ENCODE results near the gene RAB1A. TPM values are rescaled to one million over a fixed set of nuclear protein-coding genes. Genes with fewer than 3 reads are reported as not detected.
"Not testable (repeated sequence)": the region's sequence is repeated elsewhere in the genome, so short reads cannot be mapped to it uniquely, and the experiment has no call there.

Gene RAB1A
- total RNA-seq, 1 experiment from 2014 or later = 207 TPM

DNA sequence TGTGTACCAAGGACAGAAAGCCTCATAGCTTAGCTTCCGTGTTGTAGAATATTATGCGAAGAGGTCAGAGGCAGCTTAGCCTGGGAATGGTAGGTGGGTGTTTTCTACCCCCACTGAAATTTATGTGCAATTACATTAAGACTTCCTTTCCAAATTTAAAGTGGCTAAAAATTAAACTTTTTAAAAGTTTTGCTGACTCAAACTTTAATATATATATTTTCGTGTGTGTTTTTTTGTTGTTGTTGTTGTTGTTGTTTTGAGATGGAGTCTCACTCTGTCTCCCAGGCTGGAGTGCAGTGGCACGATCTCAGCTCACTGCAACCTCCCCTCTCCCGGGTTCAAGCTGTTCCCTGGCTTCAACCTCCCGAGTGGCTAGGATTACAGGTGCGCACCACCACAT is 4.3 kb upstream of the RAB1A start:
- TF ChIP-seq, protein P1, sequence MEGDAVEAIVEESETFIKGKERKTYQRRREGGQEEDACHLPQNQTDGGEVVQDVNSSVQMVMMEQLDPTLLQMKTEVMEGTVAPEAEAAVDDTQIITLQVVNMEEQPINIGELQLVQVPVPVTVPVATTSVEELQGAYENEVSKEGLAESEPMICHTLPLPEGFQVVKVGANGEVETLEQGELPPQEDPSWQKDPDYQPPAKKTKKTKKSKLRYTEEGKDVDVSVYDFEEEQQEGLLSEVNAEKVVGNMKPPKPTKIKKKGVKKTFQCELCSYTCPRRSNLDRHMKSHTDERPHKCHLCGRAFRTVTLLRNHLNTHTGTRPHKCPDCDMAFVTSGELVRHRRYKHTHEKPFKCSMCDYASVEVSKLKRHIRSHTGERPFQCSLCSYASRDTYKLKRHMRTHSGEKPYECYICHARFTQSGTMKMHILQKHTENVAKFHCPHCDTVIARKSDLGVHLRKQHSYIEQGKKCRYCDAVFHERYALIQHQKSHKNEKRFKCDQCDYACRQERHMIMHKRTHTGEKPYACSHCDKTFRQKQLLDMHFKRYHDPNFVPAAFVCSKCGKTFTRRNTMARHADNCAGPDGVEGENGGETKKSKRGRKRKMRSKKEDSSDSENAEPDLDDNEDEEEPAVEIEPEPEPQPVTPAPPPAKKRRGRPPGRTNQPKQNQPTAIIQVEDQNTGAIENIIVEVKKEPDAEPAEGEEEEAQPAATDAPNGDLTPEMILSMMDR (IDR thresholded peaks at IDR 0.05; ENCODE audit: insufficient read depth in 1 of 2, low read depth in 1 of 2, low read length in 1 of 2, severe bottlenecking in 1 of 2, unreplicated experiment in 1 of 2) = no peak
- no peaks in the 10 kb centered on the region for H3K27me3 Mint-ChIP-seq (ENCODE audit: insufficient read depth, unreplicated experiment)
- no peak for DNase-seq
- ChIA-PET CTCF (no interaction called here), POLR2A (interaction anchor here (1.3 kb wide), 1 partner anchor 78 kb away, joined by 3 read pairs; the partner anchor contains the start of gene CEP68)
- no TSS peak for BruUV-seq (replicated peaks)
- H3K4me3 ChIP-seq (ENCODE audit: low read depth, low read length) = no peak overlapping the region
- peaks cover 16% of the 10 kb centered on the region for H3K36me3 Mint-ChIP-seq (ENCODE audit: insufficient read depth, unreplicated experiment)
- H3K4me1 Mint-ChIP-seq (ENCODE audit: low read depth, unreplicated experiment) = peaks cover 16% of the 10 kb centered on the region
- H3K9me3 ChIP-seq = no peaks in the 10 kb centered on the region
- no peaks in the 10 kb centered on the region for H3K27me3 ChIP-seq (replicated peaks; ENCODE audit: control insufficient read depth, insufficient read depth, low read length)
- H3K4me3 Mint-ChIP-seq (ENCODE audit: unreplicated experiment) = no peak overlapping the region
- no peaks in the 10 kb centered on the region for H3K9me3 Mint-ChIP-seq (ENCODE audit: unreplicated experiment)
- no peaks in the 10 kb centered on the region for H3K36me3 ChIP-seq (ENCODE audit: control insufficient read depth, insufficient read depth, low read length)
- peaks cover 30% of the 10 kb centered on the region for H3K4me1 ChIP-seq
- intact Hi-C loops (cut with micrococcal nuclease; ENCODE audit: unreplicated experiment) = no loop called here
- H3K27ac Mint-ChIP-seq (ENCODE audit: unreplicated experiment) = no peak overlapping the region

DNA sequence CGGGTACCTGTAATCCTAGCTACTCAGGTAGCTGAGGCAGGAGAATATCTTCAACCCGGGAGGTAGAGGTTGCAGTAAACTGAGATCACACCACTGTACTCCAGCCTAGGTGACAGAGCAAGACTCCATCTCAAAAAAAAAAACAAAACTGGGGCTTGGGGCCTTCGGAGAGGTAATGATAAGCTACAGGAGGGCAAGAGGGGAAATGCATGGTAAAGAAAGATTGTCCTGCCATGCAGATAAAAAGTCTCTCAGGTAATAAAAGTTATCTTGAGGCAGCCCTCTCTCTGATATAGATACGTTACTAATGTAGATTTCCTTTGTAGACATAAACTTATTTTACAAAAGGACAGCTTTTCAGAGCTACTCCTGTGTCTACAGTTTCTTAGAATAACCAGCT is 3.7 kb upstream of the RAB1A start:
- Histone ChIP-seq H3K4me1 (peaks cover 31% of the 10 kb centered on the region), H3K36me3 (ENCODE audit: control insufficient read depth, insufficient read depth, low read length) (no peaks in the 10 kb centered on the region), H3K4me3 (ENCODE audit: low read depth, low read length) (no peak overlapping the region), H3K9me3 (no peaks in the 10 kb centered on the region), H3K27me3 (replicated peaks; ENCODE audit: control insufficient read depth, insufficient read depth, low read length) (no peaks in the 10 kb centered on the region)
- no peak overlapping the region for H3K27ac Mint-ChIP-seq (ENCODE audit: unreplicated experiment)
- H3K27me3 Mint-ChIP-seq (ENCODE audit: insufficient read depth, unreplicated experiment) = no peaks in the 10 kb centered on the region
- H3K4me3 Mint-ChIP-seq (ENCODE audit: unreplicated experiment) = no peak overlapping the region
- TF ChIP-seq, protein P1 (IDR thresholded peaks at IDR 0.05; ENCODE audit: insufficient read depth in 1 of 2, low read depth in 1 of 2, low read length in 1 of 2, severe bottlenecking in 1 of 2, unreplicated experiment in 1 of 2) = no peak
- peaks cover 16% of the 10 kb centered on the region for H3K4me1 Mint-ChIP-seq (ENCODE audit: low read depth, unreplicated experiment)
- no TSS peak for BruUV-seq (replicated peaks)
- ChIA-PET CTCF (no interaction called here), POLR2A (interaction anchor here (1.3 kb wide), 1 partner anchor 78 kb away, joined by 3 read pairs; the partner anchor contains the start of gene CEP68)
- H3K36me3 Mint-ChIP-seq (ENCODE audit: insufficient read depth, unreplicated experiment) = peaks cover 16% of the 10 kb centered on the region
- H3K9me3 Mint-ChIP-seq (ENCODE audit: unreplicated experiment) = no peaks in the 10 kb centered on the region
- intact Hi-C loops (cut with micrococcal nuclease; ENCODE audit: unreplicated experiment) = no loop called here
- DNase-seq = no peak

DNA sequence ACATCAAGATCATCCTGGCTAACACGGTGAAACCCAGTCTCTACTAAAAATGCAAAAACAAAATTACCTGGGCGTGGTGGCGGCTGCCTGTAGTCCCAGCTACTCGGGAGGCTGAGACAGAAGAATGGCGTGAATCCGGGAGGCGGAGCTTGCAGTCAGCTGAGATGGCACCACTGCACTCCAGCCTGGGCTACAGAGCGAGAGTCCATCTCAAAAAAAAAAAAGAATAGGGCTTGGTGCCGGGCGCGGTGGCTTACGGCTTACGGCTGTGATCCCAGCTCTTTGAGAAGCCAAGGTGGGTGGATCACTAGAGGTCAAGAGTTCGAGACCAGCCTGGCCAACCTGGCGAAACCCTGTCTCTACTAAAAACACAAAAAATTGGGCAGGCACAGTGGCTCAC is 3.0 kb upstream of the RAB1A start:
- H3K36me3 ChIP-seq (ENCODE audit: control insufficient read depth, insufficient read depth, low read length); H3K4me3 Mint-ChIP-seq (ENCODE audit: unreplicated experiment); DNase-seq; H3K4me3 ChIP-seq (ENCODE audit: low read depth, low read length); BruUV-seq (replicated peaks); H3K9me3 ChIP-seq; H3K27me3 ChIP-seq (replicated peaks; ENCODE audit: control insufficient read depth, insufficient read depth, low read length); intact Hi-C loops (cut with micrococcal nuclease; ENCODE audit: unreplicated experiment); H3K9me3 Mint-ChIP-seq (ENCODE audit: unreplicated experiment); H3K27ac Mint-ChIP-seq (ENCODE audit: unreplicated experiment); H3K27me3 Mint-ChIP-seq (ENCODE audit: insufficient read depth, unreplicated experiment): not testable (repeated sequence)
- peaks cover 16% of the 10 kb centered on the region for H3K4me1 Mint-ChIP-seq (ENCODE audit: low read depth, unreplicated experiment)
- peaks cover 16% of the 10 kb centered on the region for H3K36me3 Mint-ChIP-seq (ENCODE audit: insufficient read depth, unreplicated experiment)
- peaks cover 38% of the 10 kb centered on the region for H3K4me1 ChIP-seq
- ChIA-PET CTCF (interaction anchor here (0.9 to 1.2 kb wide), 2 partner anchors 54 to 68 kb away, joined by 3 to 5 read pairs; no protein-coding TSS in a partner anchor), POLR2A (interaction anchor here (0.9 kb wide), 1 partner anchor 36 kb away, joined by 5 read pairs; no protein-coding TSS in a partner anchor)

All from Caco-2 (cell line).